ENCODE data around the gene POU5F1.

GRCh38 chr6:31216208-31216898, 45.9 kb upstream of the POU5F1 start:
- TF ChIP-seq CTCF (optimal IDR thresholded peaks at IDR 0.05 in 1 of 3, IDR thresholded peaks at IDR 0.05 in 1 of 3, conservative IDR thresholded peaks at IDR 0.05 in 1 of 3; ENCODE audit: extremely low read depth in 1 of 3, insufficient read depth in 2 of 3, low read length in 3 of 3) (no peak), EZH2 (IDR thresholded peaks at IDR 0.05; ENCODE audit: low read length) (no peak)
